ENCODE results near the gene DPEP3.
A peak's percentile ranks its signal among the peaks of the same experiment; 100 is the strongest.

The DPEP3 gene

GRCh38 chr16:67928561-67929364 lies 51.5 kb downstream of the DPEP3 start:
- ATAC-seq (replicated peaks): peak; percentile 83 to 86
- peaks cover 10 to 45% of the 10 kb centered on the region in 2 donors for H3K36me3 Mint-ChIP-seq
- no peaks in the 10 kb centered on the region for H3K27me3 Mint-ChIP-seq
- DNase-seq: peak; percentile 64
- H3K4me1 Mint-ChIP-seq: peaks cover 29 to 58% of the 10 kb centered on the region in 2 donors
- H3K9me3 Mint-ChIP-seq: no peaks in the 10 kb centered on the region
- peak overlapping the region; percentile 51 for H3K27ac Mint-ChIP-seq
- H3K4me3 Mint-ChIP-seq: no peak overlapping the region

DNA sequence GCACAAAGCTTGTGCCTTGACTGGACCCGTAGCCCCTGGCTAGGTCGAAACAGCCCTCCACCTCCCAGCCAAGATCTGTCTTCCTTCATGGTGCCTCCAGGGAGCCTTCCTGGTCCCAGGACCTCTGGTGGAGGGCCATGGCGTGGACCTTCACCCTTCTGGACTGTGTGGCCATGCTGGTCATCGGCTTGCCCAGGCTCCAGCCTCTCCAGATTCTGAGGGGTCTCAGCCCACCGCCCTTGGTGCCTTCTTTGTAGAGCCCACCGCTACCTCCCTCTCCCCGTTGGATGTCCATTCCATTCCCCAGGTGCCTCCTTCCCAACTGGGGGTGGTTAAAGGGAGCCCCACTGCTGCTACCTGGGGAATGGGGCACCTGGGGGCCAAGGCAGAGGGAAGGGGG lies 52.2 kb downstream of the DPEP3 start:
- ATAC-seq (replicated peaks) (no peak), DNase-seq (no peak)
- peaks cover 7 to 42% of the 10 kb centered on the region in 2 donors for H3K36me3 Mint-ChIP-seq
- H3K4me3 Mint-ChIP-seq: no peak overlapping the region
- no peaks in the 10 kb centered on the region for H3K27me3 Mint-ChIP-seq
- peak overlapping the region; percentile 51 for H3K27ac Mint-ChIP-seq
- no peaks in the 10 kb centered on the region for H3K9me3 Mint-ChIP-seq
- H3K4me1 Mint-ChIP-seq: peaks cover 27 to 57% of the 10 kb centered on the region in 2 donors

DNA sequence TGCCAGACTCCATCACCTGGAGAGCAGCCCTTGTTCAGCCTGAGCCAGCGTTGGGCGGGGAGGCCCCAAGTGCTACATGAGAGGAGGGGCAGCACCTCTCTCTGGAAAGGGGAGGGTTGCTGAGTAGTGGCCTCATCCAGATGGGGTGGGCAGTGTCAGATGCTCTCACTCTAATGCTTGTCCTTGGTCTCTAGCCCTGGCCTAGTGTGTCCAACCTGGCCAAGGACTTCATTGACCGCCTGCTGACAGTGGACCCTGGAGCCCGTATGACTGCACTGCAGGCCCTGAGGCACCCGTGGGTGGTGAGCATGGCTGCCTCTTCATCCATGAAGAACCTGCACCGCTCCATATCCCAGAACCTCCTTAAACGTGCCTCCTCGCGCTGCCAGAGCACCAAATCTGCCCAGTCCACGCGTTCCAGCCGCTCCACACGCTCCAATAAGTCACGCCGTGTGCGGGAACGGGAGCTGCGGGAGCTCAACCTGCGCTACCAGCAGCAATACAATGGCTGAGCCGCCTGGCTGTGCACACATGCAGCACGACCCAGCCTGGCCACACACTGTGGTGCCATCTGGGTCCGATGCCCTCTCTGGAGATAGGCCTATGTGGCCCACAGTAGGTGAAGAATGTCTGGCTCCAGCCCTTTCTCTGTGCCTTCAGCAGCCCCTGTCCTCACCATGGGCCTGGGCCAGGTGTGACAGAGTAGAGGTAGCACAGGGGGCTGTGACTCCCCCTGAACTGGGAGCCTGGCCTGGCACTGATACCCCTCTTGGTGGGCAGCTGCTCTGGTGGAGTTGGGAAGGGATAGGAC lies 53.0 kb downstream of the DPEP3 start:
- Mint-ChIP-seq H3K27ac (no peak overlapping the region), H3K4me3 (no peak overlapping the region), H3K36me3 (peaks cover 7 to 41% of the 10 kb centered on the region in 2 donors), H3K9me3 (no peaks in the 10 kb centered on the region), H3K27me3 (no peaks in the 10 kb centered on the region), H3K4me1 (peaks cover 28 to 58% of the 10 kb centered on the region in 2 donors)
- DNase-seq: no peak
- no peak for ATAC-seq (replicated peaks)

DNA sequence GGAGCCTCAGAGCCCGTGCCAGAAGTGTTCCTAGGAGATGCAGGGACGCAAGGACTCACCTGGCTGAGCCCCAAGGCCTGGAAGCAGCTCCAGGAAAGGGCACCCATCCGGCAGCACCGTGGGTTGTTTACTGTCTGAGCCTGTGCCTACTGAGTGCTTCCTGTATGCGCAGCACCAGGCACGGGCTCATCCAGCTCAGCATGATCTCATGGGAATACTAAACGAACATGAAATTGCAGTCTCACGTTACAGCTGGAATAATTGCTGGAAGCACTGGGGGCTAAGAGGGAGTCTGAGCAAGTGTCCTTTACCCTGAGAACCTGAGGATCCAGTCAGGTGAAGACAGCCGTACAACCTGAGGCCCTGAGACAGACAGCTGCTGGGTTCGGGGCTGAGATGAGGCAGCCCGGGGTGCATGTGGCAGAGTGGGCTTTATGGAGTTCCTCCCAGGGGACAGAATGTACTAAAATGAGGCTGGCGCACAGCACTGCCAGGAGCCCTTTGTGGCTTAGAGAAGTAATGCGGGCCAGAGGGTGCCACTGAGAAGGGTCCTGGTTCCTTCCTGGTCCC lies 54.0 kb downstream of the DPEP3 start:
- H3K9me3 Mint-ChIP-seq: no peaks in the 10 kb centered on the region
- peaks cover 32 to 56% of the 10 kb centered on the region in 2 donors for H3K4me1 Mint-ChIP-seq
- no peaks in the 10 kb centered on the region for H3K27me3 Mint-ChIP-seq
- H3K27ac Mint-ChIP-seq: peak overlapping the region; percentile 65
- no peak overlapping the region for H3K4me3 Mint-ChIP-seq
- DNase-seq (no peak), ATAC-seq (replicated peaks) (peak; percentile 24 to 35)
- peaks cover 10 to 39% of the 10 kb centered on the region in 2 donors for H3K36me3 Mint-ChIP-seq
